ENCODE results near the gene PAH. TPM values are rescaled to one million over a fixed set of nuclear protein-coding genes. Genes with fewer than 3 reads are reported as not detected.

PAH gene
- total and polyA plus RNA-seq, 10 of the 15 experiments (the other 5 are each of a cell fraction or from before 2014, with no cell fraction given) = 0.20 to 4.8 (median 0.55) TPM; not detected in 1

DNA sequence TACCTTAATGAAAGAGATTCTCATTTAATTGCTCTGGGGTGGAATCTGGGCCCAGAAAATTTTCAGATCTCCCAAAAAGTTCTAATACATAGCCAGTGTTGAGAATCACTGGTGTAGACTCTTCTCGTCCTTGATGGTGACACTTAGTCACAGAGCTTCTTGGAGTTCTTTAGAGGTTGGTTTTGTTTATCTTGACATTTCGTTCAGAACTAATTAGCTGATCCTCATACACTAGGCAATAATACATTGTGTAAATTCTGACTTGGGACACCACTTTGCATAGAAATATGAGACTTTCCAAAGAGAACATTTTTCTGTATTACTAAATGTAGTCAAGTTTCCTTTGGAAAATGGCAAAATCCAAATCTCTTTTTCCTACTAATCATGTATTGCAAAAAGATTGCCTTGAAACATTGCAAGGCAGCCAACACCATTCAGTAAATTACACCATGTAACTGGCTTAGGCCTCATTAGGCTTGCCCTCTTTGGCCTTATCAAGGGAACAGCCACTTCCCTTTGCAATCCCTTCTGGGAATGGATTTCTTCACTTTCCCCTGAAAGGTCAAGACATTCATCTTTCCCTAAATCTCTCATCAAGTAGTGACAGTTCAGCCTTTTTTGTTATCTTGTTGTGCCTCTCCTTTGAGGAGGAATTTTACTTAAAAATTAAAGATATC, 102.2 kb downstream of the PAH start:
- ChIA-PET POLR2A (no interaction called here), CTCF (interaction anchor here (1.2 to 1.3 kb wide), 2 partner anchors 125 to 734 kb away, joined by 3 to 7 read pairs; no protein-coding TSS in a partner anchor), RAD21 (ENCODE audit: unreplicated experiment) (no interaction called here), SMC1A (ENCODE audit: uncharacterized antibody, unreplicated experiment) (interaction anchor here (0.6 kb wide), 1 partner anchor 1400 kb away, joined by 3 read pairs; no protein-coding TSS in a partner anchor)
- no peaks in the 10 kb centered on the region for H4K20me1 ChIP-seq (ENCODE audit: control insufficient read depth, insufficient read depth)
- H3K4me3 ChIP-seq = no peak overlapping the region
- no peaks in the 10 kb centered on the region for H3K9me3 ChIP-seq (replicated peaks; ENCODE audit: control insufficient read depth, insufficient read depth, low read length)
- no peaks in the 10 kb centered on the region; a peak in 1 of 4 replicates for H3K27me3 ChIP-seq (replicated peaks in 1 of 2; ENCODE audit: control insufficient read depth in 2 of 2, insufficient read depth in 2 of 2, low read length in 1 of 2)
- H3K27ac ChIP-seq (ENCODE audit: control insufficient read depth, insufficient read depth) = no peak overlapping the region
- H3K4me2 ChIP-seq (ENCODE audit: control insufficient read depth, insufficient read depth) = no peak overlapping the region
- 19% methylated on average over 2 of the region's 2 CpGs for WGBS (ENCODE audit: insufficient coverage, insufficient replicate concordance, low lambda C conversion rate, missing lambda C conversion rate)
- H2AFZ ChIP-seq (ENCODE audit: control insufficient read depth, low read depth, low read length) = no peak overlapping the region
- DNase-seq (ENCODE audit: low read depth, low spot score) = no peak
- no TSS peak for BruUV-seq (replicated peaks)
- H3K79me2 ChIP-seq (ENCODE audit: control insufficient read depth, insufficient read depth, low read length) = no peaks in the 10 kb centered on the region
- H3K4me1 ChIP-seq (ENCODE audit: control insufficient read depth, insufficient read depth, low read length) = no peaks in the 10 kb centered on the region
- TF ChIP-seq BMI1 (IDR thresholded peaks at IDR 0.05; ENCODE audit: borderline replicate concordance) (no peak), NR2C2 (IDR thresholded peaks at IDR 0.05; ENCODE audit: borderline replicate concordance, control insufficient read depth, insufficient read length, low read depth) (no peak), ZNF384 (IDR thresholded peaks at IDR 0.05; ENCODE audit: borderline replicate concordance, low read depth, low read length) (no peak), SIX5 (IDR thresholded peaks at IDR 0.05; ENCODE audit: low read depth, low read length, severe bottlenecking) (no peak), STAT3 (IDR thresholded peaks at IDR 0.05; ENCODE audit: low read depth, low read length) (no peak), E4F1 (IDR thresholded peaks at IDR 0.05; ENCODE audit: borderline replicate concordance, partially characterized antibody) (no peak), ZZZ3 (IDR thresholded peaks at IDR 0.05; ENCODE audit: control insufficient read depth, insufficient read length, low read depth) (no peak), CHD4 (IDR thresholded peaks at IDR 0.05) (no peak)
- TF ChIP-seq, protein P1, sequence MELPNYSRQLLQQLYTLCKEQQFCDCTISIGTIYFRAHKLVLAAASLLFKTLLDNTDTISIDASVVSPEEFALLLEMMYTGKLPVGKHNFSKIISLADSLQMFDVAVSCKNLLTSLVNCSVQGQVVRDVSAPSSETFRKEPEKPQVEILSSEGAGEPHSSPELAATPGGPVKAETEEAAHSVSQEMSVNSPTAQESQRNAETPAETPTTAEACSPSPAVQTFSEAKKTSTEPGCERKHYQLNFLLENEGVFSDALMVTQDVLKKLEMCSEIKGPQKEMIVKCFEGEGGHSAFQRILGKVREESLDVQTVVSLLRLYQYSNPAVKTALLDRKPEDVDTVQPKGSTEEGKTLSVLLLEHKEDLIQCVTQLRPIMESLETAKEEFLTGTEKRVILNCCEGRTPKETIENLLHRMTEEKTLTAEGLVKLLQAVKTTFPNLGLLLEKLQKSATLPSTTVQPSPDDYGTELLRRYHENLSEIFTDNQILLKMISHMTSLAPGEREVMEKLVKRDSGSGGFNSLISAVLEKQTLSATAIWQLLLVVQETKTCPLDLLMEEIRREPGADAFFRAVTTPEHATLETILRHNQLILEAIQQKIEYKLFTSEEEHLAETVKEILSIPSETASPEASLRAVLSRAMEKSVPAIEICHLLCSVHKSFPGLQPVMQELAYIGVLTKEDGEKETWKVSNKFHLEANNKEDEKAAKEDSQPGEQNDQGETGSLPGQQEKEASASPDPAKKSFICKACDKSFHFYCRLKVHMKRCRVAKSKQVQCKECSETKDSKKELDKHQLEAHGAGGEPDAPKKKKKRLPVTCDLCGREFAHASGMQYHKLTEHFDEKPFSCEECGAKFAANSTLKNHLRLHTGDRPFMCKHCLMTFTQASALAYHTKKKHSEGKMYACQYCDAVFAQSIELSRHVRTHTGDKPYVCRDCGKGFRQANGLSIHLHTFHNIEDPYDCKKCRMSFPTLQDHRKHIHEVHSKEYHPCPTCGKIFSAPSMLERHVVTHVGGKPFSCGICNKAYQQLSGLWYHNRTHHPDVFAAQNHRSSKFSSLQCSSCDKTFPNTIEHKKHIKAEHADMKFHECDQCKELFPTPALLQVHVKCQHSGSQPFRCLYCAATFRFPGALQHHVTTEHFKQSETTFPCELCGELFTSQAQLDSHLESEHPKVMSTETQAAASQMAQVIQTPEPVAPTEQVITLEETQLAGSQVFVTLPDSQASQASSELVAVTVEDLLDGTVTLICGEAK (IDR thresholded peaks at IDR 0.05; ENCODE audit: borderline replicate concordance) = no peak
- TF ChIP-seq, protein P2, sequence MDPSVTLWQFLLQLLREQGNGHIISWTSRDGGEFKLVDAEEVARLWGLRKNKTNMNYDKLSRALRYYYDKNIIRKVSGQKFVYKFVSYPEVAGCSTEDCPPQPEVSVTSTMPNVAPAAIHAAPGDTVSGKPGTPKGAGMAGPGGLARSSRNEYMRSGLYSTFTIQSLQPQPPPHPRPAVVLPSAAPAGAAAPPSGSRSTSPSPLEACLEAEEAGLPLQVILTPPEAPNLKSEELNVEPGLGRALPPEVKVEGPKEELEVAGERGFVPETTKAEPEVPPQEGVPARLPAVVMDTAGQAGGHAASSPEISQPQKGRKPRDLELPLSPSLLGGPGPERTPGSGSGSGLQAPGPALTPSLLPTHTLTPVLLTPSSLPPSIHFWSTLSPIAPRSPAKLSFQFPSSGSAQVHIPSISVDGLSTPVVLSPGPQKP (IDR thresholded peaks at IDR 0.05; ENCODE audit: low read depth, low read length) = no peak
- TF ChIP-seq, protein P3, sequence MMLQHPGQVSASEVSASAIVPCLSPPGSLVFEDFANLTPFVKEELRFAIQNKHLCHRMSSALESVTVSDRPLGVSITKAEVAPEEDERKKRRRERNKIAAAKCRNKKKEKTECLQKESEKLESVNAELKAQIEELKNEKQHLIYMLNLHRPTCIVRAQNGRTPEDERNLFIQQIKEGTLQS (IDR thresholded peaks at IDR 0.05; ENCODE audit: borderline replicate concordance, extremely low read depth, low read depth, low read length) = no peak
- FAIRE-seq = no peak
- in situ Hi-C loops (cut with MboI) = no loop called here
- no peak overlapping the region for H3K9ac ChIP-seq (ENCODE audit: control insufficient read depth, insufficient read depth, low read length)
- no peaks in the 10 kb centered on the region for H3K36me3 ChIP-seq (ENCODE audit: control insufficient read depth in 2 of 2, insufficient read depth in 2 of 2, low read length in 1 of 2)
- no peak for ATAC-seq
- intact Hi-C loops (cut with micrococcal nuclease; ENCODE audit: unreplicated experiment) = loop anchor here (10.0 kb wide), 2 partner anchors 720 to 1040 kb away; no protein-coding TSS in a partner anchor

All from GM12878 (cell line).